Sigmoid colon (tissue), 4 donors: ENCODE data around the gene ODAD3.

Source experiments
- CTCF ChIP-seq, 4 experiments: fragments of 450-650 bp in 3 of 4; fragments of 200-600 bp in 1 of 4; IDR thresholded peaks; one replicate each; pipeline ENCODE4 v1.5.1; 2016 to 2019; ENCODE audit warnings: antibody characterized with exemption in 4 of 4, mild to moderate bottlenecking in 3 of 4, moderate library complexity in 2 of 4
- EP300 ChIP-seq, 4 donors: sonication (generic); formaldehyde crosslinking; IDR thresholded peaks; one replicate each; pipeline ENCODE4 v1.6.1; 2017; ENCODE audit warnings: antibody characterized with exemption in 4 of 4
- POLR2AphosphoS5 ChIP-seq, 4 donors: sonication (generic); formaldehyde crosslinking; IDR thresholded peaks; one replicate each; pipeline ENCODE4 v1.6.1; 2017; ENCODE audit warnings: antibody characterized with exemption in 4 of 4

- TF ChIP-seq EP300 (IDR thresholded peaks at IDR 0.05), result no peak
- no peak for TF ChIP-seq CTCF (IDR thresholded peaks at IDR 0.05)
- no peak for TF ChIP-seq POLR2AphosphoS5 (IDR thresholded peaks at IDR 0.05)
Measured at GRCh38 chr19:11377756-11378155, 57.2 kb downstream of the ODAD3 start.
